Activated gamma-delta T cell (primary cell): Measurements from ENCODE around the gene PAK5.
"Not testable (repeated sequence)": the region's sequence is repeated elsewhere in the genome, so short reads cannot be mapped to it uniquely, and the experiment has no call there.

Experiments
- DNase-seq: peaks from one replicate; lab custom pipeline; 2025; lab: John Stamatoyannopoulos, UW

The PAK5 gene

GRCh38 chr20:9685011-9685410 lies 153.9 kb downstream of the PAK5 start:
- DNase-seq: no peak

- DNase-seq: no peak
These were observed 161.7 kb downstream of the PAK5 start for GRCh38 chr20:9677100-9677623.

GRCh38 chr20:9672981-9673380 lies 165.9 kb downstream of the PAK5 start:
- no peak for DNase-seq

GRCh38 chr20:9672027-9672426 lies 166.8 kb downstream of the PAK5 start:
- DNase-seq: no peak

GRCh38 chr20:9668381-9668780 lies 170.5 kb downstream of the PAK5 start:
- no peak for DNase-seq

GRCh38 chr20:9663423-9663822 lies 175.5 kb downstream of the PAK5 start:
- no peak for DNase-seq

GRCh38 chr20:9660236-9660868 lies 178.5 kb downstream of the PAK5 start:
- no peak for DNase-seq

- no peak for DNase-seq
These were observed 191.1 kb downstream of the PAK5 start for GRCh38 chr20:9647741-9648140.

GRCh38 chr20:9646375-9646774 lies 192.5 kb downstream of the PAK5 start:
- DNase-seq: no peak

GRCh38 chr20:9642882-9643281 lies 196.0 kb downstream of the PAK5 start:
- no peak for DNase-seq

GRCh38 chr20:9641499-9642000 lies 197.3 kb downstream of the PAK5 start:
- not testable (repeated sequence) for DNase-seq

GRCh38 chr20:9637889-9638288 lies 201.0 kb downstream of the PAK5 start:
- no peak for DNase-seq

GRCh38 chr20:9635750-9636149 lies 203.1 kb downstream of the PAK5 start:
- DNase-seq: no peak

GRCh38 chr20:9634327-9634726 lies 204.5 kb downstream of the PAK5 start:
- no peak for DNase-seq

- DNase-seq: no peak
These were observed 205.9 kb downstream of the PAK5 start for GRCh38 chr20:9632991-9633390.

- DNase-seq: no peak
These were observed 206.6 kb downstream of the PAK5 start for GRCh38 chr20:9632265-9632664.

- no peak for DNase-seq
These were observed 208.3 kb downstream of the PAK5 start for GRCh38 chr20:9630554-9630953.

GRCh38 chr20:9629831-9630230 lies 209.0 kb downstream of the PAK5 start:
- DNase-seq: no peak

- DNase-seq: no peak
These were observed 210.3 kb downstream of the PAK5 start for GRCh38 chr20:9628589-9628988.

GRCh38 chr20:9628141-9628540 lies 210.7 kb downstream of the PAK5 start:
- no peak for DNase-seq

GRCh38 chr20:9627219-9627618 lies 211.7 kb downstream of the PAK5 start:
- DNase-seq: no peak

GRCh38 chr20:9626357-9626756 lies 212.5 kb downstream of the PAK5 start:
- no peak for DNase-seq

- DNase-seq: no peak
These were observed 220.9 kb downstream of the PAK5 start for GRCh38 chr20:9617940-9618339.
